GM12875 (cell line): ENCODE data around the gene LDLRAD4.

ENCODE experiments used
- H3K4me3 ChIP-seq: one replicate; pipeline ENCODE4 v1.5.1; 2011; ENCODE audit warnings: low read depth, low read length, control low read depth
- TF ChIP-seq, protein P1 (sequence below): IDR thresholded peaks from 2 replicates; pipeline ENCODE4 v1.5.1; 2011; ENCODE audit warnings: low read depth, mild to moderate bottlenecking, control low read depth, inconsistent platforms, low read length, moderate library complexity, borderline replicate concordance; ENCODE audit not compliant: insufficient read depth

Gene LDLRAD4

DNA sequence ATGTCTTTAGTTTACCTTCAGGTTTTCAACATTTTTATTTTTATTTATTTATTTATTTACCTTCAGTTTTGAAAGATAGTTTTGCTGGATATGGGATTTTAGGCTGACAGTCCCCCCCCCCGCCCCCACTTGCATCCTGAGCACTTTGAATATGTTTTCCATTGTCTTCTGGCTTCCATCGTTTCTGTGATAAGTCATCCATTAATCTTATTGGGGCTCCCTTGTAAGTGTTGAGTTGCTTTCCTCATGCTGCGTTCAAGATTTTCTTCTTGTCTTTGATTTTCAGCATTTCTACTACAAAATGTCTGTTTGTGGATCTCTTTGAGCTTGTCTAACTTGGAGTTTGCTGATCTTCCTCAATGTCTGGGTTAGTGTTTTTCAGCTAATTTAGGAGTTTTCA is 19.4 kb upstream of the LDLRAD4 start:
- TF ChIP-seq, protein P1, sequence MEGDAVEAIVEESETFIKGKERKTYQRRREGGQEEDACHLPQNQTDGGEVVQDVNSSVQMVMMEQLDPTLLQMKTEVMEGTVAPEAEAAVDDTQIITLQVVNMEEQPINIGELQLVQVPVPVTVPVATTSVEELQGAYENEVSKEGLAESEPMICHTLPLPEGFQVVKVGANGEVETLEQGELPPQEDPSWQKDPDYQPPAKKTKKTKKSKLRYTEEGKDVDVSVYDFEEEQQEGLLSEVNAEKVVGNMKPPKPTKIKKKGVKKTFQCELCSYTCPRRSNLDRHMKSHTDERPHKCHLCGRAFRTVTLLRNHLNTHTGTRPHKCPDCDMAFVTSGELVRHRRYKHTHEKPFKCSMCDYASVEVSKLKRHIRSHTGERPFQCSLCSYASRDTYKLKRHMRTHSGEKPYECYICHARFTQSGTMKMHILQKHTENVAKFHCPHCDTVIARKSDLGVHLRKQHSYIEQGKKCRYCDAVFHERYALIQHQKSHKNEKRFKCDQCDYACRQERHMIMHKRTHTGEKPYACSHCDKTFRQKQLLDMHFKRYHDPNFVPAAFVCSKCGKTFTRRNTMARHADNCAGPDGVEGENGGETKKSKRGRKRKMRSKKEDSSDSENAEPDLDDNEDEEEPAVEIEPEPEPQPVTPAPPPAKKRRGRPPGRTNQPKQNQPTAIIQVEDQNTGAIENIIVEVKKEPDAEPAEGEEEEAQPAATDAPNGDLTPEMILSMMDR = no peak
- H3K4me3 ChIP-seq = no peak overlapping the region

DNA sequence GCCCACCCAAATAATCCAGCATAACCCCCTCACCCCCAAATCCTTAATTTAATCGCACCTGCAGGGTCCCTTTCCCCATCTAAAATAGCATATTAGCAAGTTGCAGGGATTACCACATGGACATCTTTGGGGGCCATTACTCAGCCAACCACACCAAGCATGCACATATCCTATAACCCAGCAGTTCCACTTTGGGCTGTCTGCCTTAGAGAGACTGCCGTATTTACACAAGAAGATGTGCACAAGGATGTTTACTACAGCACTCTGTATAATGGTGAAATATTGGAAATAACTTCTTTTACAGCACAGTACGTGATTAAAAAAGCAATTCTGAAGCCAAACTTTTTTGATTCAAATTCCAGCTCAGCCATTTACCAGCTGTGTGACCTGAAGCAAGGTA is 17.3 kb upstream of the LDLRAD4 start:
- H3K4me3 ChIP-seq = no peak overlapping the region
- TF ChIP-seq, protein P1 = no peak

DNA sequence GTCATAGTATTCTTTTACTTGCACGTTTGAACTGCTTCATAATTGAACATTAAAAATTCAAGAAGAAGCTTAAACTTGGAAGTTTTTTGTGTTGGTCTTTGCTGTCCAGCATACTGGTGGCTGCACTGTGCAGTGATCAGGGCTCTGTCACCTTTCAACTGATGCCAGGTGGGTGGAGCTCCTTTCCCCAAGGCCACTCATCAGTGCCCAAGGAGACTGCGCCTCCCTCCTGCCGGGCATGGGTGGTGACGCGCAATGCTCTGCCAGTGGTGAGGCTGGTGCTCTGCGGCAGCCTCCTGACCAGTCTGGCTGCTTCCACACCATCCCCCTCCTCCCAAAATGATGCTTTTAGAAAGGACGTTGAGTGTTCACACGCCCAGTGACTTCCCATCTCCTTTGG is 16.0 kb upstream of the LDLRAD4 start:
- no peak overlapping the region for H3K4me3 ChIP-seq
- TF ChIP-seq, protein P1 = no peak

DNA sequence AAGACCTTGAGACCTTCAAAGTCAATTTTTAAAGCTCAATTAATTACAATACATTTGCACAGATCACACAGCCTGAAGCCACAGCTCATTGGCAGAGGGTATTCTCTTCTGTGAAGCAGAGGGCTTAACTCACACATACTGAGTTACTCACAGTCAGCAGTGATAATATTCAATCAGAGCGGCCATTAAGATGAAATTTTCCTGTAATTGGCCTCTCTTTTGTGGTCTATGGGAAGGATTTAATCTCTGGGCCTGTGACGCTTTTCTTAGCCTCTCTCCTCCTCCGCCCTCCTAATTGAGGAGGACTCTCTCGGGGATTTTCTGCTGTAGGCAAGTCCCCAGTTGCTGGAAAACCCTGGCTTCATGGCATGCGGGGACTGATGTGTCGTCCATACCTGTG is 12.3 kb upstream of the LDLRAD4 start:
- TF ChIP-seq, protein P1 = no peak
- no peak overlapping the region for H3K4me3 ChIP-seq

DNA sequence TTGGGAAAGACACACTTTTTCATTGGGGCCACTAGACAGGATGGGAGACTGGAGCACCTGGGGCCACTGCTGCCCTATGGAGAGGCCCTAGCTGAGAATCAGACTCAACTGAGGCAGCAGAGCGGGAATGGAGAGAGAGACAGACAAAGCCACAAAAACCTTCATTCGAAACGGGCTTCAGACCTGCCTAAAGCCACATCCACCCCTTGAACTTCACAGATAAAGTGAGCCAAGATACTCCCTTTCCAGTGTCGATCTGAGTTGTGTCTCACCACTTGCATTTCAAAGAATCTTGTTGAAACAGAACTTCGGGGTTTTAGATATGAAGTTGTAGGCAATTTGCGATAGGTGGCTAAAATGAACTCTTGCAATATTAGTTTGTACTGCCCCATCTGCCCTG is 11.3 kb upstream of the LDLRAD4 start:
- no peak overlapping the region for H3K4me3 ChIP-seq
- TF ChIP-seq, protein P1 = no peak

DNA sequence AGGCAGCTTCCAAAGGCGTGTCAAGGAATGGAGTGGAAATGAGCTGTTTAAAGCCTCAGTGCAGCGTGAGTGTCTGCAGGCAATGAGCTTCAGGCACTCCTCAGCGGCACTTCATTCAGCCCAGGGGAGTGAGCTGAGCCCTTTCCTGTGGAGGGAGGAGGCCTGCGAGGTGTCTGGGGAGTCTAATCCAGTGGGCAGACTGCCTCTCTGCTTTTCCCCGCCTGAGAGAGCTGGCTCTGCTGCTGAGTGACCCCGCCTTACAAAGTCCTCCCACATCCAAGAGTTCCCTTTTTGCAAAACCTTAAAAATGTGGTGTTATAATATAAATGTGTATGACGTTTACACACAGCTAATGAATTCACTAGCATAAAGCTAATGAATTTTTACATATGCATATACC is 7.0 kb upstream of the LDLRAD4 start:
- TF ChIP-seq, protein P1 = no peak
- no peak overlapping the region for H3K4me3 ChIP-seq

DNA sequence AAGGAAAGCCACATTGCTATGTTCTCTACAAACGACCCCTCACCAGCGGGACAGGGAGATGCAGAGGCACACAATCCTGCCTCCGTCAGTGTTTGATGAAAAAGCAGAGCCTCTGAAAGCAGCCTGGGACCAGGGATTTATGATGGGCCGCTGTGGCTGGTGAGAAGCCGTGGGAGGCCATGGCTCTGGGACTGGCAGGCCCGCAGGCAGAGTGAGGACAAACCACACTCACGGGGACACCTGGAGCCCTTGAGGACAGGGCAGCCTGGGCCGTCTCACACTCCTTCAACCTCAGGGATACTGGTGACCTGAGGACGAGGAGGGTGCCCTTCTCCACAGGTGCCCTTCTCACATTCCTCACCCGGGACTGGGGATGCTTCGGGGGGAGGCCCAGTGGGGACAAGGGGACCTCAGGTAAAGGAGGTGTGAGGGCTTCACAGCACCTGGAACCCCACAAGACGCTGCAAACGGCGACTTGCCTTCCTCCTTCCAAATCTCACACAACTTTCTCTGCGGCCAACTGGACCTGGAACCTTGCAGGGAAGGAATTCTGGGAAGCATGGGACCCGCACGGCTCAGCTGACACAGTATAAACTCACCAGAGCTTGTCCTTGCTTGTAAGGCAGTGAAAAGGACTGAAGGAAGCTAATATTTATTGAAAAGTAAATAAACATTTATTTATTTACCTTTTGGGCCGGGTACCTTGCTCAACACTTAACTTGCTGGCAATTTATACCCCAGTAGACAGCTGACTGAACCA is 5.3 kb upstream of the LDLRAD4 start:
- TF ChIP-seq, protein P1 = no peak
- H3K4me3 ChIP-seq = no peak overlapping the region
